A375 (cell line): ENCODE results near the gene OR9Q2. TPM values are rescaled to one million over a fixed set of nuclear protein-coding genes. Genes with fewer than 3 reads are reported as not detected.

Experiments
- total RNA-seq: library from RNA; depleted of rRNA; stranded (reverse); fragments of >200 nt; shearing (Covaris generic); gene quantifications from 2 replicates; pipeline ENCODE4 v1.2.3, GENCODE V29; 2014; rRNA removed

Gene OR9Q2
- not detected in 2 replicates for total RNA-seq

GRCh38 chr11:58188770-58189169 lies at the start of gene OR9Q2:
OR9Q2 (plus strand) TSS chr11:58189070; CDS start chr11:58190491, 1,421 bp downstream.

GRCh38 chr11:58204042-58204441 lies 15.2 kb downstream of the OR9Q2 start, which contains the start of gene OR1S2:
OR1S2 (minus strand) TSS chr11:58204142; CDS start chr11:58204142, 0 bp downstream.

GRCh38 chr11:58212420-58212819 lies 23.6 kb downstream of the OR9Q2 start, which contains the start of gene OR1S1:
OR1S1 (plus strand) TSS chr11:58212720.

Other genes starting within 250 kb of the OR9Q2 start
- not detected in 2 replicates for gene OR9Q1, start 165.2 kb upstream of the OR9Q2 start, total RNA-seq
- not detected in 2 replicates for gene OR6Q1, start 158.1 kb upstream of the OR9Q2 start, total RNA-seq
- not detected in 2 replicates for gene OR9I1, start 63.5 kb upstream of the OR9Q2 start, total RNA-seq
- gene OR1S2, start 15.1 kb downstream of the OR9Q2 start, total RNA-seq, result not detected in 2 replicates
- gene OR1S1, start 23.6 kb downstream of the OR9Q2 start, total RNA-seq, result not detected in 2 replicates
- gene OR10Q1, start 39.8 kb downstream of the OR9Q2 start, total RNA-seq, result not detected in 2 replicates
- gene OR10W1, start 79.2 kb downstream of the OR9Q2 start, total RNA-seq, result not detected in 2 replicates
- gene OR5B17, start 170.0 kb downstream of the OR9Q2 start, total RNA-seq, result not detected in 2 replicates
- gene OR5B3, start 217.8 kb downstream of the OR9Q2 start, total RNA-seq, result not detected in 2 replicates
- not detected in 2 replicates for gene OR5B2, start 239.1 kb downstream of the OR9Q2 start, total RNA-seq